T-cell (primary cell): ENCODE data around the gene FBXW11. TPM values are rescaled to one million over a fixed set of nuclear protein-coding genes. Genes with fewer than 3 reads are reported as not detected.

Source experiments
- ATAC-seq, 4 experiments: fragments of 200-7000 bp in 3 of 4; fragments of 150-1000 bp in 1 of 4; cut with Tn5 transposase; replicated peaks in 1 of 4; 1 replicate in 3 of 4; 2 replicates in 1 of 4; pipeline ENCODE4 v1.10.0; 2021; ENCODE audit warnings: moderate library complexity in 3 of 4, mild to moderate bottlenecking in 2 of 4, moderate number of reproducible peaks in 1 of 4
- CTCF ChIA-PET, 2 donors: fragments of 300-600 bp; sonication (Branson Sonifier 250); formaldehyde crosslinking; loops; one replicate each; lab custom pipeline; 2022; ENCODE audit warnings: antibody characterized with exemption in 2 of 2; lab: Charles Lee
- POLR2A ChIA-PET, 2 donors: fragments of 300-600 bp; sonication (Branson Sonifier 250); formaldehyde crosslinking; loops; one replicate each; lab custom pipeline; 2022; ENCODE audit warnings: antibody characterized with exemption in 2 of 2; lab: Charles Lee
- DNase-seq, 35 experiments: peaks; one replicate each; pipeline versions ENCODE4 v3.0.0 to v3.0.0-alpha.2; 2013 to 2023
- H3K27ac ChIP-seq: one replicate; pipeline ENCODE4 v1.5.1; 2013; ENCODE audit warnings: low read length
- H3K27me3 ChIP-seq, 2 experiments: replicated peaks in 1 of 2; 1 replicate in 1 of 2; 2 replicates in 1 of 2; pipeline versions ENCODE4 v1.6.1 to v1.7.0; 2013; ENCODE audit warnings: low read length in 1 of 2, mixed read lengths in 1 of 2; ENCODE audit not compliant: control insufficient read depth in 2 of 2, insufficient read depth in 2 of 2; ENCODE audit errors: extremely low read depth in 1 of 2
- H3K36me3 ChIP-seq, 2 donors: 1 replicate in 1 of 2; 2 replicates in 1 of 2; pipeline versions ENCODE4 v1.6.1 to v1.7.0; 2013; ENCODE audit warnings: low read length in 1 of 2; ENCODE audit not compliant: control insufficient read depth in 2 of 2, insufficient read depth in 1 of 2; ENCODE audit errors: extremely low read depth in 1 of 2
- H3K4me1 ChIP-seq, 2 experiments: 1 replicate in 1 of 2; 2 replicates in 1 of 2; pipeline versions ENCODE4 v1.6.1 to v1.7.0; 2013; ENCODE audit warnings: low read length in 2 of 2, mixed read lengths in 1 of 2; ENCODE audit not compliant: insufficient read depth in 2 of 2, control insufficient read depth in 1 of 2; ENCODE audit errors: extremely low read depth in 1 of 2
- H3K4me3 ChIP-seq, 2 donors: 1 replicate in 1 of 2; 2 replicates in 1 of 2; pipeline versions ENCODE4 v1.5.1 to v1.7.0; 2013; ENCODE audit warnings: mild to moderate bottlenecking in 2 of 2, low read length in 1 of 2, moderate library complexity in 1 of 2; ENCODE audit not compliant: control insufficient read depth in 1 of 2; ENCODE audit errors: extremely low read depth in 1 of 2
- H3K9me3 ChIP-seq: 2 replicates; pipeline ENCODE4 v1.7.0; 2013
- H3K27ac Mint-ChIP-seq, 2 donors: one replicate each; pipeline ENCODE4 v1.8.0; 2020 to 2021; ENCODE audit warnings: mild to moderate bottlenecking in 2 of 2, mixed read lengths in 2 of 2
- H3K27me3 Mint-ChIP-seq, 2 donors: one replicate each; pipeline ENCODE4 v1.8.0; 2021 to 2022; ENCODE audit warnings: mixed read lengths in 2 of 2
- H3K36me3 Mint-ChIP-seq: one replicate; pipeline ENCODE4 v1.8.0; 2021; ENCODE audit warnings: mixed read lengths
- H3K4me1 Mint-ChIP-seq, 3 donors: one replicate each; pipeline ENCODE4 v1.8.0; 2020 to 2022; ENCODE audit warnings: mixed read lengths in 3 of 3, mild to moderate bottlenecking in 1 of 3
- H3K4me3 Mint-ChIP-seq, 3 donors: one replicate each; pipeline ENCODE4 v1.8.0; 2020 to 2022; ENCODE audit warnings: mild to moderate bottlenecking in 3 of 3, mixed read lengths in 3 of 3, moderate library complexity in 3 of 3
- H3K9me3 Mint-ChIP-seq, 3 donors: one replicate each; pipeline ENCODE4 v1.8.0; 2020 to 2022; ENCODE audit warnings: mixed read lengths in 3 of 3
- WGBS: methylation state at CpG from one replicate; pipeline ENCODE4 v1.1.5; 2013; ENCODE audit warnings: missing lambda C conversion rate; ENCODE audit not compliant: insufficient coverage; 5-methylcytosine and 5-hydroxymethylcytosine counted together
- total RNA-seq, 35 experiments: library from RNA in 6 of 35; stranded (reverse) in 6 of 35; fragments of 120-200 nt in 1 of 35; gene quantifications; one replicate each; pipeline versions ENCODE4 v1.2.1 to v1.2.4 and lab custom pipeline; 2013 to 2026

The FBXW11 gene
- total RNA-seq, 5 donors from 2014 or later (not counting 1 experiment from before 2014, with no cell fraction given), result 33.4 to 36.6 (median 34.2) TPM

DNA sequence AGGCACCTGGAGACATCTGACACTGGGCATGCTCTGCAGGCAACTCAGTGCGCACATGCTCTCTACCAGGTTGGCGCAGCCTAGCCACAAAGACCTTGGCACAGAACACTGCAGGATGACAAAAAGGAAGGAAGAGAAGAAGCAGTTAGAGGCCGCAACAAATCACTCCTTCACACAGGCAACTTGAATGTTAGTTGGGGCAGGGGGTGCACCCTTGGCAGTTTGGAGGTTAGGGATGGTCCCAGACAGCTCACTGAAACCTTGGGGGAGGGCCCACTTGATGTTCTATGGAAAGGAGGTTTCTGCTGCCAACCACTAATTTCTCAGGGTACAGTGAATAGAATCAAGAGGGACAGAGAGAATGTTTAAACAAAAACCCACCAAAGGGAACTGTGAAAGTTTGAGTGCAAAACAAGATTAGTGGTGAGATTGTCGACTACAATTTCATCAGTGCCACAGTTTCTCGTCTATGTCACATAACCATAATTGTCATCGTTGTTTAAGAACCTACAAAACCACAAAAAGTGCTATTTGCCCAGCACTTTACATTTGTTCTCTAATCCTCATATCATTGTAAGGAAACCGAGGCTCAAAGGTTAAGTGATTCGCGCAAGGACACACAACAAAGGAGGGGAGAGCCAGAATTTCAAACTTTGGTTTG lies 48.7 kb downstream of the FBXW11 start:
- ChIA-PET CTCF (no interaction called here), POLR2A (no interaction called here)
- DNase-seq (peak; percentile 1 to 72 (median 32)), ATAC-seq (peak; percentile 70 to 85 (median 80))
- Mint-ChIP-seq H3K36me3 (no peaks in the 10 kb centered on the region), H3K4me1 (peaks cover 78 to 94% (median 85%) of the 10 kb centered on the region in 3 donors), H3K9me3 (no peaks in the 10 kb centered on the region), H3K27me3 (no peaks in the 10 kb centered on the region), H3K4me3 (peak overlapping the region; percentile 10 to 59 (median 11)), H3K27ac (peak overlapping the region; percentile 68 to 81)
- H3K27me3 ChIP-seq, result no peaks in the 10 kb centered on the region
- WGBS, result 0% methylated on average over 4 of the region's 9 CpGs
- no peaks in the 10 kb centered on the region for H3K9me3 ChIP-seq
- peaks cover 0 to 2% of the 10 kb centered on the region in 2 donors for H3K36me3 ChIP-seq
- H3K4me3 ChIP-seq, result peak overlapping the region in 1 of 2 donors; percentile 10
- H3K27ac ChIP-seq, result peak overlapping the region; percentile 48
- H3K4me1 ChIP-seq, result peaks cover 15 to 16% of the 10 kb centered on the region in 2 experiments

DNA sequence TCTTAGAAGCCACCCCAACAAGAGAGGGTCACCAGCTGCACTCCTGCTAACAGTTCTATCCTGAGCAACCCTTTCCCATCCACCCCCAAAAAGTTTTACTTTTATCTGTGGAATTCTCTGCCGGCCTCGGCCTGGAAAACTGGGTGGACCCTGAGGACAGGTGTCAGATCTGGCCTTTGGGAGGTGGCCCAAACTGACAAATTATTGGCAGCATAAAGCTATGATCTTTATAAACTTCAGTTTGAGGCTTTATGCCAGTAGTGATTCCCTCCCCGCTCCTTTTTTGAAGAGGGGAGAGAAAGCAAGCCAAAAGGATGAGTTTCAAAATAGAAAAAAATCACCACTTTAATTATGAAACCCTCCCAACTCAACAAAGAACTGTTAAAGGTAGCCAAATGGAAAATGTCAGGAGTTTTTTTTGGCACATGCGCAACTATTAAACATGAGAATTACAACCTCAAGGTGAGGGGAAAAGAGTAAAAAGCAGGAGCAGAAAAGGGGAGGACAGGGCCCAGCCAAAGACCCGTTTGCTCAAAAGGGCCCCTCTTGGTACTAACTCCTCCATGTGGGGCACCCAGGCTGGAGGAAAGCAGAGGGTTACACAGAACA lies 49.4 kb downstream of the FBXW11 start:
- H3K4me1 ChIP-seq, result peaks cover 15 to 16% of the 10 kb centered on the region in 2 experiments
- ChIA-PET CTCF (no interaction called here), POLR2A (no interaction called here)
- H3K4me3 ChIP-seq, result no peak overlapping the region
- peak overlapping the region; percentile 48 for H3K27ac ChIP-seq
- H3K4me3 Mint-ChIP-seq, result peak overlapping the region in 1 of 3 donors; percentile 59
- H3K27me3 ChIP-seq, result no peaks in the 10 kb centered on the region
- peaks cover 73 to 88% (median 78%) of the 10 kb centered on the region in 3 donors for H3K4me1 Mint-ChIP-seq
- 90% methylated on average over 2 of the region's 5 CpGs for WGBS
- H3K27me3 Mint-ChIP-seq, result no peaks in the 10 kb centered on the region
- no peaks in the 10 kb centered on the region for H3K9me3 ChIP-seq
- peak overlapping the region; percentile 68 to 81 for H3K27ac Mint-ChIP-seq
- ATAC-seq (peak in 1 of 4 experiments; percentile 27), DNase-seq (no peak)
- no peaks in the 10 kb centered on the region for H3K36me3 Mint-ChIP-seq
- H3K36me3 ChIP-seq, result peaks cover 0 to 2% of the 10 kb centered on the region in 2 donors
- no peaks in the 10 kb centered on the region for H3K9me3 Mint-ChIP-seq

DNA sequence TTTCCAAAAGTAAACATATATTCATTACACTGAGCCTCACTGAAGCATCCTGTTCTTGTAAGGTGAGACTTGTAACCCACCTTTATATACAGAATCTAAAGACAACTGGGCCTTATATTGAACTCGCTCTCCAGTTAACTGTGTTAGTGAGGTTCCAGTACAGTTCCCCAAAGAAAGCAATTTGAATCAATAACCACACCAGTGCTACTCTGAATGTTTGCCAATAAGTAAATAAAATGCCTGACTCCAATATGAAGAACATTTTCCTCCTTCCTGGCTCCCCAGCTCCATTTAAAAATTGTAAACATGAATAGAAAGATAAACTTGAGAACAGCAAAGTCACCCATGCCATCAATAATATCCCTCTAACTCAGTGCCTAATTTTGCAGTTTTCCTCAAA lies 50.1 kb downstream of the FBXW11 start:
- WGBS, result no CpG with 5 or more reads among the region's 1 CpG
- peaks cover 70 to 83% (median 71%) of the 10 kb centered on the region in 3 donors for H3K4me1 Mint-ChIP-seq
- peak overlapping the region in 1 of 2 donors; percentile 7 for H3K27ac Mint-ChIP-seq
- Histone ChIP-seq H3K4me1 (peaks cover 15 to 16% of the 10 kb centered on the region in 2 experiments), H3K36me3 (peaks cover 0 to 2% of the 10 kb centered on the region in 2 donors), H3K27me3 (no peaks in the 10 kb centered on the region), H3K27ac (no peak overlapping the region), H3K4me3 (no peak overlapping the region), H3K9me3 (no peaks in the 10 kb centered on the region)
- ATAC-seq (no peak), DNase-seq (no peak)
- ChIA-PET CTCF (interaction anchor here in 1 of 2 donors (0.6 kb wide), 1 partner anchor 25 kb away, joined by 3 read pairs; no protein-coding TSS in a partner anchor), POLR2A (no interaction called here)
- H3K9me3 Mint-ChIP-seq, result no peaks in the 10 kb centered on the region
- H3K4me3 Mint-ChIP-seq, result no peak overlapping the region
- no peaks in the 10 kb centered on the region for H3K27me3 Mint-ChIP-seq
- no peaks in the 10 kb centered on the region for H3K36me3 Mint-ChIP-seq

DNA sequence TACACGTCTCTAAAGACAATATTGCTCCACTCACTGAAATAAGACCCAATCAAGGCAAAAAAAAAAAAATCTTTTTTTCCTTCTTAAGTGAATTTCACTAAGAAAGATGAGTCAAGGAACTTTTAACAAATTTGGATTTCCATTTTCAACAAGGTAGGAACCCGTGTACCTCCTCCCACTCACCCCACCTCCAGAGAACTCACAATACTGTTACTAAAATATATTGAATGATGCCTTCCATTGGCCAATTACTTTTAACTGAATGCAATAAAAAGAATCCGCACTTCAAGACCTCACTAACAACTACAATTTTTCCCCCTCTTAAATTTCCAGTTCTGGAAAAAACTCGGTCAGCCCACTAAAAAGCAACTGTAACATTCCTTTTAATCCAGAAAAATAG lies 50.7 kb downstream of the FBXW11 start:
- no peak overlapping the region for H3K4me3 ChIP-seq
- 87% methylated on average over 3 of the region's 4 CpGs for WGBS
- ChIA-PET CTCF (interaction anchor here in 1 of 2 donors (0.6 kb wide), 1 partner anchor 25 kb away, joined by 3 read pairs; no protein-coding TSS in a partner anchor), POLR2A (no interaction called here)
- Mint-ChIP-seq H3K27me3 (no peaks in the 10 kb centered on the region), H3K27ac (no peak overlapping the region), H3K4me3 (no peak overlapping the region), H3K9me3 (no peaks in the 10 kb centered on the region), H3K36me3 (no peaks in the 10 kb centered on the region), H3K4me1 (peaks cover 65 to 78% (median 67%) of the 10 kb centered on the region in 3 donors)
- peaks cover 15 to 16% of the 10 kb centered on the region in 2 experiments for H3K4me1 ChIP-seq
- H3K27ac ChIP-seq, result no peak overlapping the region
- H3K36me3 ChIP-seq, result peaks cover 0 to 2% of the 10 kb centered on the region in 2 donors
- no peak for ATAC-seq
- no peak for DNase-seq
- no peaks in the 10 kb centered on the region for H3K9me3 ChIP-seq
- H3K27me3 ChIP-seq, result no peaks in the 10 kb centered on the region

DNA sequence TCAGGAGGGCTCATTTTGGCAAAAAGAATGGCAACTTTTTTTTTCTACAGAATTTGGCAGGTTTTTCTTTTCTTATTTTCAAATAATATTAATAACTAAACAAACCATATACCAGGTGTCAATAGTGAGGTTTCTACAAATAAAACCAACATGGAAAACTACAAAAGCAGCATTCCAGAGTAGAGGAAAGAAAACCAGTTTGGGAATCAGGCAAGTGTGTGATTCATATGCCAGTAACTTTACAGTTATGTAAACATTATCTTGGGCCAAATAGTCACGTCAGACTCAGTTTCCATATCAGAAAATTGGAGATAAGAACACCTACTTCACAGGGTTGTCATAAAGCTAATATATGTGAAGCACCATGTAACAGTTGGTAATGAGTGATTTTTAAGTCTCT lies 51.7 kb downstream of the FBXW11 start:
- no peaks in the 10 kb centered on the region for H3K36me3 Mint-ChIP-seq
- H3K27ac Mint-ChIP-seq, result no peak overlapping the region
- Histone ChIP-seq H3K27me3 (no peaks in the 10 kb centered on the region), H3K36me3 (no peaks in the 10 kb centered on the region), H3K27ac (no peak overlapping the region), H3K4me1 (peaks cover 15 to 16% of the 10 kb centered on the region in 2 experiments), H3K4me3 (no peak overlapping the region), H3K9me3 (no peaks in the 10 kb centered on the region)
- no peaks in the 10 kb centered on the region for H3K9me3 Mint-ChIP-seq
- H3K4me3 Mint-ChIP-seq, result no peak overlapping the region
- no peak for ATAC-seq
- POLR2A ChIA-PET, result no interaction called here
- CTCF ChIA-PET, result no interaction called here
- H3K27me3 Mint-ChIP-seq, result no peaks in the 10 kb centered on the region
- no CpG with 5 or more reads among the region's 1 CpG for WGBS
- peaks cover 60 to 69% (median 62%) of the 10 kb centered on the region in 3 donors for H3K4me1 Mint-ChIP-seq
- no peak for DNase-seq

DNA sequence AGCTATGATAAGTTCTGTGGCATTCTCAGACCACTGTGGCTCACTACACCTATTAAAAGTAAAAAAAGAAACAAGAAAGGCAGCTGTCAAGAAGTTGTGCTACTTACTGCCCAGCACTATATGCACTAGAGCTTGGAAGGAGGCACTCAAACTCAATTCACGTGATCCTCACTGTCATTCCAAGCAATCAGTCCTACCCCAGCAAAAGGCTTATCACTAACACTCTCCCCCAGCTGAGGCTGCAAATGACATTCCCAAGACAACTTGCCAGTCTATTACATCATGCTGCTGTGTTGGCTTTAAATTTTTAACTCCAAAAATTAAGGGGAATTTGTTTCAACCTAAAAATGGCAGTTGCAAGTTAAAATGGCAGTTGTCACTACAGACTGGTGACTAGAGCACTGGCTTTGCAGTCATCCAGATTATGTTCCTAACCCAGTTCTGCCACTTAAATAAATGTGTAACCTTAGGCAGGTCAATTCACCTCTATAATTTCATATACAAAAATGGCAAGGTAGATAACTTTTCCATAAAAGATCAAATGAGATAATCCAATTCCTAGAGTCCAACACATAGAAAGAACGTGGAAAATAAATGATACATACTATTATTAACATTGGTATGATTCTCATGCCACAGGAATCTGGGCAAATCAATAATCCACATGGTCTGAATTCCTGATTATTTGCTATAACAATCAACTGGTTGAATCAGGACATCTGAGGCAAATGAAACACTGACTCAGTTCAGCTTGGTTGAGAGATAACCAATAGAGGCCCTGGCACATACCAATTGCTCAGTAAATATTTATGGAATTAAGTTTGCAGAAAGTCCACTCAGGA lies 52.4 kb downstream of the FBXW11 start:
- ChIA-PET POLR2A (interaction anchor here in 1 of 2 donors (0.6 kb wide), 1 partner anchor 134 kb away, joined by 3 read pairs; no protein-coding TSS in a partner anchor), CTCF (interaction anchor here (0.5 to 0.7 kb wide), 2 partner anchors 53 to 248 kb away, joined by 3 to 11 read pairs; partner anchors contain the start of gene FBXW11 (in 1 of the 2))
- H3K9me3 Mint-ChIP-seq, result no peaks in the 10 kb centered on the region
- no peak overlapping the region for H3K27ac ChIP-seq
- ATAC-seq (no peak), DNase-seq (no peak)
- 100% methylated on average over 1 of the region's 2 CpGs for WGBS
- H3K4me1 Mint-ChIP-seq, result peaks cover 59 to 68% (median 65%) of the 10 kb centered on the region in 3 donors
- H3K4me1 ChIP-seq, result peaks cover 15 to 16% of the 10 kb centered on the region in 2 experiments
- no peaks in the 10 kb centered on the region for H3K9me3 ChIP-seq
- no peak overlapping the region for H3K4me3 Mint-ChIP-seq
- no peaks in the 10 kb centered on the region for H3K27me3 Mint-ChIP-seq
- H3K27me3 ChIP-seq, result no peaks in the 10 kb centered on the region
- no peaks in the 10 kb centered on the region for H3K36me3 ChIP-seq
- no peak overlapping the region for H3K27ac Mint-ChIP-seq
- H3K36me3 Mint-ChIP-seq, result no peaks in the 10 kb centered on the region
- H3K4me3 ChIP-seq, result no peak overlapping the region
